Parathyroid adenoma (tissue), 2 donors: Measurements from ENCODE around the gene CTXN3.
A peak's percentile ranks its signal among the peaks of the same experiment; 100 is the strongest.

Experiments used
- H2AFZ ChIP-seq: fragments of 300-600 bp; sonication (generic); one replicate; pipeline ENCODE4 v1.7.0; 2017; ENCODE audit warnings: antibody characterized with exemption, mild to moderate bottlenecking
- H3K27ac ChIP-seq: fragments of 300-600 bp; sonication (generic); one replicate; pipeline ENCODE4 v1.7.0; 2017
- H3K27me3 ChIP-seq: fragments of 300-600 bp; sonication (generic); one replicate; pipeline ENCODE4 v1.7.0; 2017; ENCODE audit warnings: low read length; ENCODE audit not compliant: control insufficient read depth, insufficient read depth
- H3K36me3 ChIP-seq: fragments of 300-600 bp; sonication (generic); one replicate; pipeline ENCODE4 v1.7.0; 2017; ENCODE audit warnings: low read length; ENCODE audit not compliant: control insufficient read depth, insufficient read depth
- H3K4me1 ChIP-seq: fragments of 300-600 bp; sonication (generic); one replicate; pipeline ENCODE4 v1.7.0; 2017; ENCODE audit warnings: control low read depth
- H3K4me2 ChIP-seq: fragments of 300-600 bp; sonication (generic); one replicate; pipeline ENCODE4 v1.7.0; 2017; ENCODE audit warnings: low read length
- H3K4me3 ChIP-seq: fragments of 300-600 bp; sonication (generic); one replicate; pipeline ENCODE4 v1.7.0; 2017; ENCODE audit warnings: low read depth, low read length
- H3K79me2 ChIP-seq: fragments of 300-600 bp; sonication (generic); one replicate; pipeline ENCODE4 v1.7.0; 2017; ENCODE audit warnings: control low read depth
- H3K9ac ChIP-seq: fragments of 300-600 bp; sonication (generic); one replicate; pipeline ENCODE4 v1.7.0; 2017; ENCODE audit warnings: mild to moderate bottlenecking
- H3K9me3 ChIP-seq: fragments of 300-600 bp; sonication (generic); one replicate; pipeline ENCODE4 v1.7.0; 2017; ENCODE audit warnings: low read length; ENCODE audit not compliant: control insufficient read depth
- CTCF ChIP-seq: fragments of 300-600 bp; sonication (generic); IDR thresholded peaks from one replicate; pipeline ENCODE4 v1.7.0; 2017; ENCODE audit warnings: antibody characterized with exemption, mild to moderate bottlenecking
- donor health status: primary hyperparathyroidism.

CTXN3 gene

GRCh38 chr5:127705120-127705892 is 56.4 kb downstream of the CTXN3 start:
- Histone ChIP-seq H3K9me3 (no peaks in the 10 kb centered on the region), H3K4me2 (no peak overlapping the region), H3K4me3 (no peak overlapping the region), H2AFZ (peak overlapping the region; percentile 48), H3K79me2 (no peaks in the 10 kb centered on the region), H3K27ac (peak overlapping the region; percentile 54), H3K9ac (no peak overlapping the region), H3K27me3 (no peaks in the 10 kb centered on the region), H3K36me3 (no peaks in the 10 kb centered on the region), H3K4me1 (no peaks in the 10 kb centered on the region)
- TF ChIP-seq CTCF: no peak

GRCh38 chr5:127706691-127707090 is 57.8 kb downstream of the CTXN3 start:
- Histone ChIP-seq H3K9me3 (no peaks in the 10 kb centered on the region), H3K27ac (peak overlapping the region; percentile 43), H2AFZ (peak overlapping the region; percentile 47), H3K36me3 (no peaks in the 10 kb centered on the region), H3K27me3 (no peaks in the 10 kb centered on the region), H3K4me3 (no peak overlapping the region), H3K4me2 (no peak overlapping the region), H3K9ac (no peak overlapping the region), H3K4me1 (no peaks in the 10 kb centered on the region), H3K79me2 (no peaks in the 10 kb centered on the region)
- TF ChIP-seq CTCF: no peak

GRCh38 chr5:127707209-127707608 is 58.3 kb downstream of the CTXN3 start:
- no peaks in the 10 kb centered on the region for H3K27me3 ChIP-seq
- peak overlapping the region; percentile 47 for H2AFZ ChIP-seq
- H3K4me2 ChIP-seq: no peak overlapping the region
- no peaks in the 10 kb centered on the region for H3K79me2 ChIP-seq
- no peak overlapping the region for H3K4me3 ChIP-seq
- TF ChIP-seq CTCF: no peak
- no peaks in the 10 kb centered on the region for H3K9me3 ChIP-seq
- H3K9ac ChIP-seq: no peak overlapping the region
- no peaks in the 10 kb centered on the region for H3K4me1 ChIP-seq
- H3K27ac ChIP-seq: peak overlapping the region; percentile 43
- H3K36me3 ChIP-seq: no peaks in the 10 kb centered on the region
